Subcutaneous adipose tissue (tissue), 4 donors: ENCODE data around the gene DESI2. TPM values are rescaled to one million over a fixed set of nuclear protein-coding genes. Genes with fewer than 3 reads are reported as not detected.

Experiments used
- total RNA-seq, 4 donors: library from RNA; depleted of rRNA; stranded (reverse); fragments of >200 nt; gene quantifications; one replicate each; pipeline ENCODE4 v1.1.0, GENCODE V29; 2016
- TF ChIP-seq, protein P1 (sequence below): fragments of 450-650 bp; IDR thresholded peaks from one replicate; pipeline ENCODE4 v1.5.1; 2016; ENCODE audit warnings: low read depth, mild to moderate bottlenecking, control low read depth, antibody characterized with exemption, moderate library complexity

DESI2 gene
- total RNA-seq, 4 donors from 2014 or later: 24.7 to 39.6 (median 29.7) TPM

DNA sequence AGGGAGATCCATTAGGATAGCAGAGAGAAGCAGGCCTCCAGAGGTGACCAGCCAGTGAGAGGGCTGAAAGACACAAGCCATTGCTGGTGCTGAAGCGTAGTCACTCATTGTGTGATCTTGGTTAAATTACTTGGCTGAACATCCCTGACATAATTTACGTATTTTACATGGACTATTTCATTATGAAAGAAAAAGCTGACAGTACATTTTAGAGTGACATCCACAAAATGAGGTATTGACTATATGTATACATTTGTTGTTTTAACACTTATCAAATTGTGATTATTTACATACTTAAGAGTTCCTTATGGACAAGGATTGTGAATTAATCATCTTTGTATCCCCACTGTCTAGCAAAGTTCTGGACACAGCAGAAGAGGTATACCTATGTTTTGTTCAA lies 14.9 kb downstream of the DESI2 start:
- TF ChIP-seq, protein P1, sequence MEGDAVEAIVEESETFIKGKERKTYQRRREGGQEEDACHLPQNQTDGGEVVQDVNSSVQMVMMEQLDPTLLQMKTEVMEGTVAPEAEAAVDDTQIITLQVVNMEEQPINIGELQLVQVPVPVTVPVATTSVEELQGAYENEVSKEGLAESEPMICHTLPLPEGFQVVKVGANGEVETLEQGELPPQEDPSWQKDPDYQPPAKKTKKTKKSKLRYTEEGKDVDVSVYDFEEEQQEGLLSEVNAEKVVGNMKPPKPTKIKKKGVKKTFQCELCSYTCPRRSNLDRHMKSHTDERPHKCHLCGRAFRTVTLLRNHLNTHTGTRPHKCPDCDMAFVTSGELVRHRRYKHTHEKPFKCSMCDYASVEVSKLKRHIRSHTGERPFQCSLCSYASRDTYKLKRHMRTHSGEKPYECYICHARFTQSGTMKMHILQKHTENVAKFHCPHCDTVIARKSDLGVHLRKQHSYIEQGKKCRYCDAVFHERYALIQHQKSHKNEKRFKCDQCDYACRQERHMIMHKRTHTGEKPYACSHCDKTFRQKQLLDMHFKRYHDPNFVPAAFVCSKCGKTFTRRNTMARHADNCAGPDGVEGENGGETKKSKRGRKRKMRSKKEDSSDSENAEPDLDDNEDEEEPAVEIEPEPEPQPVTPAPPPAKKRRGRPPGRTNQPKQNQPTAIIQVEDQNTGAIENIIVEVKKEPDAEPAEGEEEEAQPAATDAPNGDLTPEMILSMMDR: no peak

DNA sequence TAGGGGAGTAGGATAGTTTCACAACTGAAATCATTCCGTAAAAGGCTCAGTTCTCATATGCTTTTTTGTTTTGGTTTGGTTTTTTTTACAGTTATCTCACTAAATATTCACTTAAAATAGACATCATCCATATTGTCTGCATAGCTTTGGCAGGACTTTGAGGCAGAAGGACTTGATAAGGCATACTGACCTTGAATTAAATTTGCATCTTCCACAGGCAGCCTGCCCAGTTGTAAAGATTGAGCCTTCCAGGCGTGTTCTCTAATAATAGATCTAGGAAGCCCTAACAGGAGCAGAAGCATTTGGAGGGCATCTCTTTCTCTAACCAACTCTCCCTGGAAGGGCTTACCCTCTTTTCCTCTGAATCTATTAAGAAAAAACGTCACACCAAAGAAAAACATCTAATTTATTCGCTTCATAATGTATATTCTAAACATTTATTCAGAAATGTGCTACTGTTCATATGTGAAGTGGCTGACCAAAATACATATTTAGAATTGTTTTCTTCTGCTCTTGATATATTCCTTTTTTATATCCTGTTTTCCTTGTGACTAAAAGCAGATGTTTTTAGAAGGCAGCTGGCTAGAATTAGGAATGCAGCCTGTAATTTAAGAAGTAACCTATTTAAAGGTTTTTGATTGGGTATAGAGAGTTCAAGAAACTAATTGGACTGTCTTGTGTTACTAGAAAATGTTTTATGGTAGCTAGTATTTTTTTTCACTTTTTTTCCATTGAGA lies 20.2 kb downstream of the DESI2 start:
- TF ChIP-seq, protein P1: no peak

DNA sequence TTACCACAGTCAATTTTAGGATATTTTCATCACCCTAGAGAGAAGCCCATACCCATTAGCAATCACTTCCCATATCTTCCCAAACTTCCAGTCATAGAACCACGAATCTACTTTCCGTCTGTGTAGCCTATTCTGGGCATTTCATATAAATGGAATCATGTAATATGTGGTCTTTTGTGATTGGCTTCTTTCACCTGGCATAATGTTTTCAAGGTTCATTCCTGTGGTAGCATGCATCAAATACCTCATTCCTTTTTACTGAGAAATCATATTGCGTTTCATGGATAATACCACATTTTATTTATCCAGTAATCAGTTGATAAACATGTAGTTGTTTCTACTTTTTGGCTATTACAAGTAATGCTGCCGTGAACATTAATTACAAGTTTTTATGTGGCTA lies 21.5 kb downstream of the DESI2 start:
- TF ChIP-seq, protein P1: no peak

DNA sequence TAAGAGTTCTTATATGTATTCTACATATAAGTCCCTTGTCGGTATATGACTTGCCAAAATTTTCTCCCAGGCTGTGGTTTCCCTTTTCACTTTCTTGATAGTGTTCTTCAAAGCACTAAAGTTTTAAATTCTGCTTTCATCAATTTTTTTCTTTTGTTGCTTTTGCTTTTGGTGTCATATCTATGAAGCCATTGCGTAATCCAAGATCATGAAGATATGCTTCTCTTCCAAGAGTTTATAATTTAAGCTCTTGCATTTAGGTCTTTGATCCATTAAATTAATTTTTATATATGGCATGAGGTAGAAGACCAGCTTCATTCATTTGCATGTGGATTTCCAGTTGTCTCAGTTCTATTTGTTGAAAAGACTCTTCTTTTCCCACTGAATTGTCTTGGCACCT lies 22.2 kb downstream of the DESI2 start:
- TF ChIP-seq, protein P1: no peak

DNA sequence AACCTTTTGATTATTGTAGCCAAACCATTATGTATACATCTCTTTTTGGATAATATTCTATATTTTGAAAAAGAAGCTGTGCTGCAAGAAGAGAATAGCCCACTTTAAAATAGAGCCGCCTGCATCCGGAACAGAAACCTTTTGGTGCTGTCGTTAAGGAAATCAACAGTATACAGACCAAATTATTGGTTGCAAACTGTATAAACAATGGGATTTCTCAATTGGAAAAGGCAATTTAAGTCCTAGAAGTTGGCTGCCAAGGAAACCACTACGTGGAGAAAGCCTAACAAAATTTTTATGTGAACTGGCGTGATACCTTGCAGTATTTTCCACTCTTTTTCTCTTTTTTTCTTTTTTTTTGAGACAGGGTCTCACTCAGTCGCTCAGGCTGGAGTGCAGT lies 25.8 kb downstream of the DESI2 start:
- TF ChIP-seq, protein P1: no peak

DNA sequence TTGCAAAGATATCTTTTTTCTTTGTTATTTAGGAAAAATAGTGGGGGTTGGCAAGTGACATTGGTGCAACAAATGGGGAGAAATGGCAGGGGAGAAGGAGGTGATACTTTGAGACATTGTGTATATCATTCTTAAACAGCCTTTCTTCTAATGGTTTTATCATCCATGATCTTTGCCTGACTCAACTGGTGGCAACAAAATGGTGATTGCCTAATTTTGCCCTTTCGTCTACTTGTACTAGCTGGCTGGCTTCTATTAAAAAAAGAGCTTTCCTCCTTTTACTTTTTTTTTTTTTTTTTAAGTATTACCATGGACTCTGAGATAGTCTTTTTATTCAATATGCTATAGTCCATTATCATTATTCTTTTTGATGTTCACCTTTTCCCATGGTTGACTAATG lies 27.7 kb downstream of the DESI2 start:
- TF ChIP-seq, protein P1: no peak

DNA sequence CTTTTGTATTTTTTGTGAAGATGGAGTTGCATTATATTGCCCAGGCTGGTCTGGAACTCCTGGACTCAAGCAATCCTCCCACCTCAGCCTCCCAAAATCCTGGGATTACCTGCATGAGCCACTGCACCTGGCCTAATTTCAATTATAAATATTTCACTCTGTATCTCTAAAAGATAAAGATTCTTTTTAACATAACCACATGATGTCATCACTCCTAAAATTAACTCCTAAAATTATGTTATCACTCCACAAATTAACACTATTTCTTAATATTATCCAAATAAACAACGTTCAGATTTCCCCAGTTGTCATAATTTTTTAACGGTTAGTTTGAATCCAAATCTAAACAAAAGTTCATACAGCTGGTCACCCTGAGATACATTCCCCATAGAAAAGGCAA lies 43.0 kb downstream of the DESI2 start:
- TF ChIP-seq, protein P1: no peak
